Measurements from ENCODE around the gene PPP1R14C.
"Not testable (repeated sequence)": the region's sequence is repeated elsewhere in the genome, so short reads cannot be mapped to it uniquely, and the experiment has no call there.

PPP1R14C gene

DNA sequence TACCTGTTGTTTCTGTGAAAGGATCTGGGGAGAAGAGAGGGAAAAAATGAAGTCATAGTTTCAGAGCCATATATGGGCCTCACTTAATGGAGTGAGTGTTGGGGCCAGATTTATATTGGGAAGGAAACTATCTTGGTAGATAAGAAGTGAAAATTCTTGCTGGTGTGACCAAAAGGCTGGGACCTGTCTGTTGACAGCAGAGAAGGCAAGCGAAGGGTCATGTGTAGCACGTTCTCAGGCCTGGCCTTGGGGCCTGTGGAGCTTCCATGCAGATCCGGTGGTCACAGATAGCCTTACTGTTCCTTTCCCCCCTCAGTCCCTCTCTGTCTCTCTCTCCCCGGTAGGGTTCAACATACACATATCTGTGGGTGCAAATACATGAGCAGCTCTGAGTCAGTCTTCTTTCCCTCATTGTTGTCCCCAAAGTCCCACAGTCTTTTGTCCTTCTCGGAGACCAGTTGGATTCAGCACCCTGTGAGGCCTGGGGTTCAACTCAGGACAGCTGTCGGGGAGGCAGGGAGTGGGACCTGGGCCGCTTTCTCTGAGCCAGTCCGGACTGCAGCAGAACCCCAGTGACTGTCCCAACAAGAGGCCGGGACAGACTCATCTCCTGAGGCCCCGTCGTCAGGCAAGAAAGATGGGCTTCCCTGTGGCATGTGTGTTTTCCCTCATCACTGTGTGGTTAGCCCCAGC, 34.6 kb downstream of the PPP1R14C start:
- Histone ChIP-seq H3K9me3 (no peaks in the 10 kb centered on the region), H3K4me3 (ENCODE audit: low read depth, low read length) (no peak overlapping the region), H3K27me3 (no peaks in the 10 kb centered on the region), H3K36me3 (no peaks in the 10 kb centered on the region), H3K4me1 (no peaks in the 10 kb centered on the region)
- TF ChIP-seq, protein P1, sequence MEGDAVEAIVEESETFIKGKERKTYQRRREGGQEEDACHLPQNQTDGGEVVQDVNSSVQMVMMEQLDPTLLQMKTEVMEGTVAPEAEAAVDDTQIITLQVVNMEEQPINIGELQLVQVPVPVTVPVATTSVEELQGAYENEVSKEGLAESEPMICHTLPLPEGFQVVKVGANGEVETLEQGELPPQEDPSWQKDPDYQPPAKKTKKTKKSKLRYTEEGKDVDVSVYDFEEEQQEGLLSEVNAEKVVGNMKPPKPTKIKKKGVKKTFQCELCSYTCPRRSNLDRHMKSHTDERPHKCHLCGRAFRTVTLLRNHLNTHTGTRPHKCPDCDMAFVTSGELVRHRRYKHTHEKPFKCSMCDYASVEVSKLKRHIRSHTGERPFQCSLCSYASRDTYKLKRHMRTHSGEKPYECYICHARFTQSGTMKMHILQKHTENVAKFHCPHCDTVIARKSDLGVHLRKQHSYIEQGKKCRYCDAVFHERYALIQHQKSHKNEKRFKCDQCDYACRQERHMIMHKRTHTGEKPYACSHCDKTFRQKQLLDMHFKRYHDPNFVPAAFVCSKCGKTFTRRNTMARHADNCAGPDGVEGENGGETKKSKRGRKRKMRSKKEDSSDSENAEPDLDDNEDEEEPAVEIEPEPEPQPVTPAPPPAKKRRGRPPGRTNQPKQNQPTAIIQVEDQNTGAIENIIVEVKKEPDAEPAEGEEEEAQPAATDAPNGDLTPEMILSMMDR (IDR thresholded peaks at IDR 0.05; ENCODE audit: low read depth, low read length): no peak
- no peak for DNase-seq

DNA sequence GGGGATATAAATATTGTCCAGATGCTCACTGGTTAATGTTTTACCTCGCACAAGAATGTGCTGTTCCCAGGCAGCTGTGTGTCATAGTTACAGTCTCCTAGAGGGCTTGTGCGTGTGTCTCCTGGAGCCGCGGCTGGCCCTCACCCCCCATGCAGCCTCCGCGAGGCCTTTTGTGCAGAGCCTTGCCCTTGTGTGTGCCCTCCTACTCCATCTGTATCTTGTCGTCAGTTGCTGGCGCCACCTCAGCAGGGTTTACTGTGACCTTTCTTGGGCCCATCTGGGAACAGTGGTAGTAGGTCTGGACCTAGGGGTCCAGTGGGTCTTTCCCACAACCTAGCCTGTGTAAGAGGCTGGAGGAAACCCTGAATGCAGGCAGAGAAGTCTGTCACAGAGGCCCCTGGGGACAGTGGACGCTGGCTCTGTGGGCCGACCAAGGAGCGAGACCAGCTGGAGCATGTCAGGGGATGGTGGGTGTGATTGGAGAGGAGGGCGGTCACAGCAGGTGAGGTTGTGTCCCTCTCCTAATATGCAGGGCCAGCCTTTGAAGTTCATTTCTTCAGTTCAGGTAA, 35.2 kb downstream of the PPP1R14C start:
- no peak for DNase-seq
- H3K9me3 ChIP-seq: no peaks in the 10 kb centered on the region
- H3K27me3 ChIP-seq: no peaks in the 10 kb centered on the region
- TF ChIP-seq, protein P1 (IDR thresholded peaks at IDR 0.05; ENCODE audit: low read depth, low read length): no peak
- no peaks in the 10 kb centered on the region for H3K36me3 ChIP-seq
- no peak overlapping the region for H3K4me3 ChIP-seq (ENCODE audit: low read depth, low read length)
- no peaks in the 10 kb centered on the region for H3K4me1 ChIP-seq

DNA sequence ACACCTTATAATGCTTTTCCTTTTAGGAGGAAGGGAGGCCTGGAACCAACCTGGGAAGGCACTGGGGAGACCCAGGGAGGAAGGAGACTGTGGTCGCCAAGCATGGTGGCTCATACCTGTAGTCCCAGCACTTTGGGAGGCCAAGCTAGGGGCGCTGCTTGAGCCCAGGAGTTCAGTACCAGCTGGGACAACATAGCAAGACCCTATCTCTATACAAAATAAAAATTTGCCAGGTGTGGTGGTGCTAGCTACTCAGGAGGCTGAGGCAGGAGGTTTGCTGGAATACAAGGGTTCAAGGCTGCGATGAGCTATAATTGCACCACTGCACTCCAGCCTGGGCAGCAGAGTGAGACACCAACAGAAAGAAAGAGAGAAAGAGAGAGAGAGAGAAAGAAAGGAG, 36.2 kb downstream of the PPP1R14C start:
- Histone ChIP-seq H3K4me1 (no peaks in the 10 kb centered on the region), H3K4me3 (ENCODE audit: low read depth, low read length) (no peak overlapping the region), H3K36me3 (no peaks in the 10 kb centered on the region), H3K27me3 (no peaks in the 10 kb centered on the region), H3K9me3 (no peaks in the 10 kb centered on the region)
- TF ChIP-seq, protein P1 (IDR thresholded peaks at IDR 0.05; ENCODE audit: low read depth, low read length): no peak
- DNase-seq: no peak

DNA sequence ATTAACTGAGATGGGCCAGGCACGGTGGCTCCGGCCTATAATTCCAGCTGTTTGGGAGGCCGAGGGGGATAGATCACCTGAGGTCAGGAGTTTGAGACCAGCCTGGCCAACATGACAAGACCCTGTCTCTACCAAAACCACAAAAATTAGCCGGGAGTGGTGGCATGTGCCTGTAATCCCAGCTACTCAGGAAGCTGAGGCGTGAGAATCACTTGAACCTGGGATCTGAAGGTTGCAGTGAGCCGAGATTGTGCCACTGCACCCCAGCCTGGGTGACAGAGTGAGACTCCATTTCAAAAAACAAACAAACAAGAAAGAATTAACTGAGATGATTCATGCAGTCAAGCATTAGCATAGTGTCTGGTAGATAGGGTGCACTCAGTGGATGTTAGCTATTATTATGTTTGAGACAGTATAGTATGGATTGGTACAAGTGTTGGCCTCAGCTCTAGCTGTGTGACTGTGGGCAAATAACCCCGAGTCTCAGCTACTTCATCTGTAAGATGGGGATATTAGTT, 37.1 kb downstream of the PPP1R14C start:
- H3K36me3 ChIP-seq; H3K27me3 ChIP-seq; H3K4me1 ChIP-seq; H3K9me3 ChIP-seq; DNase-seq; H3K4me3 ChIP-seq (ENCODE audit: low read depth, low read length): not testable (repeated sequence)

DNA sequence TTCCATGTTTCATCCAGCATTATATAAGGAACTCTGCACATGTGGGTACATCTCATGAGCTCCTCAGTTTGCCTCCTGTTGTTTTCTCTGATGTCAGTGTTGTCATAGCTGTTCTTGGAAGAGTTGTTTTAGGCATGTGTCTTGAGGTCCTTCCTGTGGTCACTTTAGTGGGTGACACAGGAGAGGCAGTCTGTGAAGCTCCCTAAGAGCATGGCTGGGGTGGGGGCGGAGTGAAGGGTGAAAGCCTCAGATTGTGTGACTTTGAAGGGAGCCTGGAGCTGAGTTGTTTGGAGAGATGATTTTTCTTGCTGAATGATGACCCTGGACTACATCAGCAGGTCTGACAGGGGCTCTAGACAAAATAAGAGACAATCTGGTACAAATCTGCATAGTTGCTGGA, 37.7 kb downstream of the PPP1R14C start:
- Histone ChIP-seq H3K36me3 (no peaks in the 10 kb centered on the region), H3K9me3 (no peaks in the 10 kb centered on the region), H3K27me3 (peaks cover 4% of the 10 kb centered on the region; the same call in 1 of the 2 replicates), H3K4me1 (no peaks in the 10 kb centered on the region), H3K4me3 (ENCODE audit: low read depth, low read length) (no peak overlapping the region)
- DNase-seq: no peak
- TF ChIP-seq, protein P1 (IDR thresholded peaks at IDR 0.05; ENCODE audit: low read depth, low read length): no peak

DNA sequence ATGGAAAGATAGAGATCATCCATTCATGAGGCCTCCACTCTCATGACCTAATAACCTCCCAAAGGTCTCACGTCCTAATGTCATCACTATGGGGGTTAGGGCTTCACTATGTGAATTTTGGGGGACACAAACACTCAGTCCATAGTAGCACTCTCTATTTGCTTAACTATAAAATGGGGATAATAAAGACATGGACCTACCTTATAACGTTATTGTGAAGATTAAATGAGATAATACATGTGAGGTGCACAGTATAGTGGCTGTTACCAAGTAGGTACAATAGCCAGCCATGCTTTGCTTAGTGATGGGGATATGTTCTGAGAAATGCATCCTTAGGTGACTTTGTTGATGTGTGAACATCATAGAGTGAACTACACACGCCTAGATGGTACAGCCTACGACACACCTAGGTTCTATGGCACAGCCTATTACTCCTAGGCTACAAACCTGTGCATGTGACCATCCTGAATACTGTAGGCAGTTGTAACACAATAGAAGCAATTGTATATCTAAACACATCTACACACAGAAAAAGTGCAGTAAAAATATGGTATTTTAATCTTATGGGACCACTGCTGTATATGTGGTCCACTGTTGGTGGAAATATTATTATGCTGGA, 39.7 kb downstream of the PPP1R14C start:
- TF ChIP-seq, protein P1 (IDR thresholded peaks at IDR 0.05; ENCODE audit: low read depth, low read length): no peak
- H3K27me3 ChIP-seq: peaks cover 7% of the 10 kb centered on the region
- no peaks in the 10 kb centered on the region for H3K9me3 ChIP-seq
- no peaks in the 10 kb centered on the region for H3K4me1 ChIP-seq
- DNase-seq: no peak
- no peaks in the 10 kb centered on the region for H3K36me3 ChIP-seq
- H3K4me3 ChIP-seq (ENCODE audit: low read depth, low read length): no peak overlapping the region
